ENCODE data around the gene HOXA10.
A peak's percentile ranks its signal among the peaks of the same experiment; 100 is the strongest.

HOXA10 gene

GRCh38 chr7:27166531-27167505 is 7.3 kb downstream of the HOXA10 start:
- no peak for DNase-seq (ENCODE audit: low spot score)

DNA sequence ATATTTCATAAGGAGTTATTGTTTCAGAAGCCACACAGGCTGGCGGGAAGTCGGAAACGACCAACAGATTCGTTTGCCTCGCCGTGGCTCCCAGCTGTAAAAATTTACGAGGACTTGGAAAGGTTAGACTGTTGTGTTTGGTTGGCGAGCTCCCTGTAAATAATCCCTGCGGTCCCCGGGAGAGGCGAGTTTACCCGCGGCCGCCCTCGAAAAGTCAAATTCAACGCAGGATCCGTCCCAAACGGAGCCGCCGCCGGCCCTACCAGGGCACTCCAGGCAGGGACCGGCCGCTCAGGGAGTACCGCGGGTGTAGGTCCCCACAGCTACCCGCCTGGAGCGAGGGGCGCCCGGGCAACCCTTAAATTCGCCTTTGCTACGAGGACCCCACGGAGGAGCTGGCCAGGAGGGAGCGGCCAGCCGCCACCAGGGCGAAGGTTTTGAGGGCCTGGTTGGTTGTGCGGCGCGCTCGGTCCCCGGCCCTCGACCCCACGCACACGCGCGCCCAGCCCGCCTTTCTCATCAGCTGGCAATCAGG is 8.1 kb downstream of the HOXA10 start:
- DNase-seq (ENCODE audit: low spot score) = no peak

- DNase-seq (ENCODE audit: low spot score) = no peak
Measured at GRCh38 chr7:27165089-27165995, 8.8 kb downstream of the HOXA10 start, which contains the start of gene HOXA9. TSS of gene HOXA9 (minus strand) at chr7:27165537. CDS start at chr7:27165457, 80 bp downstream.

DNA sequence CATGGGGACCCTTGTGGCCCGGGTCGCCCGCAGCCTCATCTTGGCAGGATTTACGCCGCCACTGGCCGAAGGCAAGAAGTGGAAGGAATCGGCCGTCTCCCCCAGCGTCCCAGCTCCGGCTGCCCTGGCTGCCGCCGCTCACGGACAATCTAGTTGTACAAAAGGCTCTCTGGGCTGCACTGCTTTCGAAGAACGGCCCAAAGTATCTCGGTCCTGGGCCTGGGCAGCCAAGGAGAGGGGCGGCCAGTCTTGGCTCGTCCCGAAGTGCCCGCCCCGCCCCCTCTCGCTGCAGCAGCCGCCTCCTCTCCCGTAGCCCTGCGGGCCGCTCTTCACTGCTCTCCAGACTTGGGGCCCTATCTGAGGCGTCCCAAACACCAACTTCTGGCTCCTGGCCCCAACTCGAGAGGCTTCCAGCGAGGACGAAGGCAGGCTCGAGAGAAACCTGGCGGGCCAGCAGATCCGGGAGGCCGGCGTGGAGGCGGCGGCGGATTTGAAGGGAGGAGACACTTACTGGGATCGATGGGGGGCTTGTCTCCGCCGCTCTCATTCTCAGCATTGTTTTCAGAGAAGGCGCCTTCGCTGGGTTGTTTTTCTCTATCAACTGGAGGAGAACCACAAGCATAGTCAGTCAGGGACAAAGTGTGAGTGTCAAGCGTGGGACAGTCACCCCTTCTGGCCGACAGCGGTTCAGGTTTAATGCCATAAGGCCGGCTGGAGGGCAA is 9.6 kb downstream of the HOXA10 start:
- DNase-seq (ENCODE audit: low spot score) = no peak

- DNase-seq (ENCODE audit: low spot score) = no peak
Measured at GRCh38 chr7:27164045-27164366, 10.1 kb downstream of the HOXA10 start.

- DNase-seq (ENCODE audit: low spot score) = no peak
Measured at GRCh38 chr7:27163288-27164044, 10.7 kb downstream of the HOXA10 start.

DNA sequence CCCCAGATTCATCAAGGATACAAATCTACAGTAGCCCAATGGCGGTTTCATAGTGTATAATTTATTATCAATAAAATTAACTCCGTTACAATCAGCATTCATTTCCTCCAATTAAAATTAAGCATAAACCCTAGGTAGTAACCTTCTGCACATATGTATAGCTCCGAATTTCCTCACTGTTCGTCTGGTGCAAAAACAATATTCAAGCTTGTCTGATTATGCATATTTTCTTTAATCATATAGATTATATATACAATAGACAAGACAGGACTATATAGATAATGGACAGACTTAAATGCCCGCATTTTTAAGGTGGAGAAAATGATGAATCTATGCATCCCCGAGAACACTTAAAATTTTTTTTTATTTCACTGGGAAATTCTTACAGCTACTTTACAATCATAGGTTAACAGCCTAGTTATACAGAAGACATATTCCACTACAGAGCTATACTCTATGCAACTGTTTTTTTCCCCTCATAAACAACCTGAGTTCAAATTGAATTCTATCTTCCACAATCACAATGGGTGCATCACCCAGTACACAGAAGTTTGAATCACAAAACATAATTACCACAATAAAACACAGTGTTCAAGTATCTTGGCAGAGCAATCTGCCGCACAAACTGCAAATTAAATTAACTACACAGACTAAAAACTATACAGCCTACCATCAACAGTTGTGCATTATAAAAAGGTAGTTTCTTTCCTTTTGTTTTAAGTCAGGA is 11.4 kb downstream of the HOXA10 start:
- no peak for DNase-seq (ENCODE audit: low spot score)

DNA sequence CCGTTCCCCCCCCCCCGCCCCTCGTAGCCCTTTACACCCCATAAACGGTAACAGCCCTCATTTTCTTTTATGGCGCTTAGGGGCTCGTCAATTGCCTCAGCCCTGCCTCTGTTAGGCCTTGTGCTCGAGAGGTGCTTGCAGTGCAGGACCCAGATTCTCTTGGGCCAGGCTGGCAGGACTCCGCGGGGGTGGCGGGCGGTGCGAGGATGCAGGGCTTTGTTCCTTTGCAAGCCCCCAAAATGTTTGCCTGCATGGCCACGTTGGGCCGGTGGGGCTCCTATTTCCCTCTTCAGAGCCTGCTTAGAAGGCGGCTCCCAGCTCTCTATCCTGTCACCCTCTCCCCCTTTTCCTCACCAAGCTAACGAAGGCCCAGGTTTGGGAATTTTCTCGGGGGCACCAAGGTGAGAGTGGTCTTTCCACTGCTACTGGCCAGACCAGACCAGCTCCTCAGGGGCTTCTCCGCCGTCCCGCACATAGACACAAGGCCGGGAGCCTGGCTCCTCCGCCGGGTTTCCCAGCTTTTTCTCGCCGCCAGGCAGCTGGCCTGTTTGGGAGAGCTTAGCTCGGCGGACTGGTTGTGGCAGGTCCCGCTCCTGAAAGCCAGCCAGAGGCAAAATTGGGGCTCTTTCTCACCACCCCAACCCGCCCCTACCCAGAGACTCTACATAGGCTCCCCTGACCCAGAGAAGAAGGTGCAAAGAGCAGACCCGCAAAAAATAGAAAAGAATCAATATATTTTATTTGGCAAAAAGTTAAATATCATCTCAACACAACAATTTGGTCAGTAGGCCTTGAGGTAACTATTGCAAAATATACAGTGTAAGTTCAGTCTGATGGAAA is 12.2 kb downstream of the HOXA10 start:
- DNase-seq (ENCODE audit: low spot score) = no peak

DNA sequence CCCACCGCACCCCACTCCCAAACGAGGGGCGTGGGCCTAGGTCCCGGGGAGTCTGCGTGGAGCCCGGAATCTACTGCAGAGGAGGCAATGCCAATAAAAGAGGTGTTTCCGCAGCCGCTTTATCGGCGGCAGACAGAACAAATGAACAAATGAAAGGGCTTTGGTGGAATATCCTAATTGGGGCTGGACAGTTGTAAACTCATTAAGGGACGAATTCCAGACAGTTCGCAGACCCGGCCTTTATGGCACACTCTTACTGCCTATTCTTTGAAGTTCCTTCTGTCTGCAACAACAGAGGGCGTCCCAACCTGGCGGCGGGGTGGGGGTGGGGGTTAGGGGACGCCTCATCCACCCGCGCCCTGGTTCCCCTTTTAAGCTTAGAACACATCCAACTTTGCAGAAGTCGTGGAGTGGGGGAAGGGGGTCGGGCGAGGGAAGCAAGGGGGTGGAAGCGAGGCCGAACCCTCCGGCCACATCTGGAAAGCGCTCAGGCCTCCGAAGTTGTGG is 12.9 kb downstream of the HOXA10 start:
- DNase-seq (ENCODE audit: low spot score) = no peak

DNA sequence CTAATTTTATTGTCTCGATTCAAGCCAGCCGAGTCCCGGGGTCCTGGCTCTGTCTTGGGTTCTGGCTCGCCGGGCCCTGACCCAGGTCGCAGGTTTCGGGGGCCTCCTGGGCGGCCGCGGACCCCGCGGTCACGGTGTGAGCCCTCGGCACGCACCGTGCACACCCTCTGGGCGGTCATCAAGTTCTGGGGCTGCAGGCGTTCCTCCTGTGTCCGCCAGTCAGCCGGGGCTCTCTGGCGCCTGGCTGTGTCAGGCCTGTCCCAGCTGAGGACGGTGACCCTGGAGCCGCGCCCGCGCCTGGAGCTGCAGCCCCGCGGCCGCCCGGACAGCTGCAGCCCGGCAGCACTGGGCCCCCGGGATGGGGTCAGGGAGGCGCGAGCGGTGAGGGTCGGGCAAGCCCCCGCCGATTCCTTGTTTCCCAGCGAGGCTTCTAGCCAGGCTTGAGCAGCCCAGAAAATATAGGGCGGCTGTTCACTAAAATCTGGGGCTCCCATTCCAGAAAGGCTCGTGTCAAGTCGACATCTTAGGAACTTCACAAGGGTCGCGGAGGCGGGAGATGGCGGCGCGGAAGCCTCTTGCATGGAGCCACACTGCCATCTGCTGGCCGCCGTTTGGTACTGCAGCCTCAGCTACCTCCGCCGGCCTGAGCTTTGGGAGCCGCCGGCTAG is 13.4 kb downstream of the HOXA10 start:
- DNase-seq (ENCODE audit: low spot score) = peak; percentile 81

- DNase-seq (ENCODE audit: low spot score) = no peak
Measured at GRCh38 chr7:27160145-27160545, 14.0 kb downstream of the HOXA10 start.

DNA sequence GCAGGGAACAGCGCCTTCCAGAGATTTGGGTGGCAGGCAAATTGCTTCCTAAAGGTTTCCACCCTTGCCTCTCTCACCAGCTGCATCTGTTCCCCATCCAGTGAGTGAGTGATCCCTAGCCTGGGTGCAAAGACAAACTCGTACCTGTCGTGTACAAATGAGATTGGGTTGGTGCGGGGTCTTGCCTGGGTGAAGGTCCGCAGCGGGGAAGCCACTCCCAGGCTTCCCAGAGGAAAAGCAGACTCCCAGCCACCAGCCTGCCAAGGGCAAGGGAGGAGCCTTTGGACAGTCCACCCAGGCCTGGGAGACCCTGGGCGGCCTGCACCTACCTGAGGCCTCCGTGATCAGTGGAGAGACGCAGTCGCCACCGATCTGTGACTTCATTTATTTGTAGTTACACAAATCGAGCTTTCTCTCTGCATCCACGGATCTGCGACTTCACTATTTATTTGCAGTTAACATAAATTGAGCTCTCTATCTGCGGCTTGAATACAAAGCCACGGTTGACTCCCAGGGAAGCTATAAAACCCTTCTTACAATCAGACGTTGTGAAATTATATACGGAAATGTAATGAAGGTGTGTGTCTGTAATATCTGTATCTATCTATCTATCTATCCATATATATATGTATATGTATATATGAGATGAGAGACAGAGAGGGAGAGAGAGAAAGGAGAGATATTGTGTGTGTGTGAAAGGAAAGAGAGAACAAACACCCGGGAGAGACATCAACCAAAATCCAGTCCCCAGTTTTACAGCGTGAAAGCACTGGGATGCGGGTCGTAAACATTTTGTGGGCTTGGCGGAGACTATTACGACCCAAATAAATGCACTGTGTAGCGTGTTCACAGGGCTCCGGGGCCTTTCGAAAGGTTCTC is 14.6 kb downstream of the HOXA10 start:
- no peak for DNase-seq (ENCODE audit: low spot score)

DNA sequence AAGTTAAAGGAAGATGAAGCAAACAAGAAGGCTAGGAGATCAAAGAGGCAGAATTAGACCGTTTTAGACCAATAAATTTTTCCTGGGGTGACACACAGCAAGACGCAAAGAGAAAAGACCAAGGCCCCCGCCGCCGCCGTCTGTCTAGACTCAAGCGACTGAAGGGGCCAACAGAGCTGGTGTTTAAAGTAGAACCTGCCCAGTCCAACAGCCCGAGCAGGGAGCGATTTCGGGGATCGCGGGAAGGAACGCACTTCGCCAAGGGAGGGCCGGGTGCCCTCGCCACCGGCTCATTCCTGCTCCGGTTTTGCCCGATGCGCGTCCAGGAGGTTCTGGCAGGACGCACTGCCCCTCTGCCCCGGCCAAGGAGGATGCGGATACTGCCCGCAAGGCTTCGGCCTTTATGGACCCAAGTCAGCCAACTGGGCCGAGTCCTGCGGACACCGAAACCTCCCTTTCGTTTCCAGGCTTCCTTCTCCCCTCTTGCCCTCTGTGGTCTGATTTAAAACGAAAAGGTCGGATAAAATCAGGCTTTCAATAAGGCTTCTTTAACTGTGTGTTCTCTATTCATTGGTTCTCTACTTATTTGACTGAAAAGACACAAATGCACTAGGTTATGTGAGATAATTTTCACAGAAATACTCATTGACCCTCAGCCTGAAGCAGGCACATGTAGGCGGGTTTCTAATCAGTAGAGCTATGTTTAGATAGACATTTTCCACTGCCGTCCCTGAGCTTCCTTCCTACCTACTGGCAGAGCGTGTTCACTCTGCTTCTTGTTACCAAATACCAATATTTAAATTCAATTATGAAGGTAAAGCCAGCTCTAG is 15.5 kb downstream of the HOXA10 start:
- no peak for DNase-seq (ENCODE audit: low spot score)

GRCh38 chr7:27157702-27158431 is 16.3 kb downstream of the HOXA10 start:
- no peak for DNase-seq (ENCODE audit: low spot score)

GRCh38 chr7:27156916-27157701 is 17.0 kb downstream of the HOXA10 start:
- DNase-seq (ENCODE audit: low spot score) = no peak
